Measurements from ENCODE around the gene NEFH. TPM values are rescaled to one million over a fixed set of nuclear protein-coding genes. Genes with fewer than 3 reads are reported as not detected.

NEFH gene
- polyA plus RNA-seq, 1 of the 3 experiments (the other 2 are of a cell fraction), result 3.5 TPM

- ChIA-PET CTCF (interaction anchor here (1.1 kb wide), 1 partner anchor 16 kb away, joined by 3 read pairs; no protein-coding TSS in a partner anchor), POLR2A (no interaction called here)
- no peaks in the 10 kb centered on the region for H3K27me3 ChIP-seq (ENCODE audit: insufficient read depth)
- WGBS (ENCODE audit: low lambda C conversion rate), result 80% methylated on average over 3 of the region's 8 CpGs
- peaks cover 0 to 4% of the 10 kb centered on the region in 2 experiments; a peak in 1 of 4 replicates for H3K4me1 ChIP-seq (ENCODE audit: control insufficient read depth in 1 of 2, insufficient read depth in 2 of 2, low read depth in 1 of 2, low read length in 1 of 2)
- H3K36me3 ChIP-seq (replicated peaks in 1 of 2; ENCODE audit: control insufficient read depth in 1 of 2, insufficient read depth in 2 of 2, low read length in 1 of 2), result no peaks in the 10 kb centered on the region
- DNase-seq, result no peak
- TF ChIP-seq TCF12 (IDR thresholded peaks at IDR 0.05), result no peak
- no peak for TF ChIP-seq GATA2 (CRISPR knock-in tag; IDR thresholded peaks at IDR 0.05)
- TF ChIP-seq MEF2A (IDR thresholded peaks at IDR 0.05; ENCODE audit: borderline replicate concordance, low read depth), result no peak
- TF ChIP-seq GABPA (IDR thresholded peaks at IDR 0.05; ENCODE audit: low read depth), result no peak
- no peak for TF ChIP-seq NRF1 (IDR thresholded peaks at IDR 0.05; ENCODE audit: low read depth, low read length)
- TF ChIP-seq RXRA (IDR thresholded peaks at IDR 0.05; ENCODE audit: borderline replicate concordance, low read depth), result no peak
- TF ChIP-seq EP300 (IDR thresholded peaks at IDR 0.05; ENCODE audit: borderline replicate concordance in 1 of 2, low read depth in 1 of 2, low read length in 1 of 2), result no peak
- no peak for TF ChIP-seq CHD2 (IDR thresholded peaks at IDR 0.05; ENCODE audit: low read length, partially characterized antibody)
- no peak for TF ChIP-seq POLR2AphosphoS5 (IDR thresholded peaks at IDR 0.05; ENCODE audit: low read depth, low read length)
- no peak overlapping the region for H3K27ac ChIP-seq (ENCODE audit: low read depth in 2 of 2, low read length in 1 of 2)
- H3K9me3 ChIP-seq, result no peaks in the 10 kb centered on the region
- no peaks in the 10 kb centered on the region for H3K79me2 ChIP-seq (ENCODE audit: insufficient read depth)
- H3F3A ChIP-seq (replicated peaks; ENCODE audit: insufficient read depth), result no peaks in the 10 kb centered on the region
- no peak overlapping the region for H3K9ac ChIP-seq
- no peak overlapping the region for H3K4me2 ChIP-seq
- no peak overlapping the region for H2AFZ ChIP-seq (ENCODE audit: low read depth)
- no peaks in the 10 kb centered on the region for H4K20me1 ChIP-seq (ENCODE audit: insufficient read depth)
- H3K9me2 ChIP-seq, result no peaks in the 10 kb centered on the region
- no peak overlapping the region for H3K4me3 ChIP-seq (ENCODE audit: low read depth in 2 of 2, low read length in 1 of 2)
Measured at GRCh38 chr22:29454276-29454675, 25.7 kb upstream of the NEFH start.

- Histone ChIP-seq H3K9me3 (no peaks in the 10 kb centered on the region), H3K36me3 (replicated peaks in 1 of 2; ENCODE audit: control insufficient read depth in 1 of 2, insufficient read depth in 2 of 2, low read length in 1 of 2) (no peaks in the 10 kb centered on the region), H3K4me1 (ENCODE audit: control insufficient read depth in 1 of 2, insufficient read depth in 2 of 2, low read depth in 1 of 2, low read length in 1 of 2) (peaks cover 0 to 4% of the 10 kb centered on the region in 2 experiments; a peak in 1 of 4 replicates), H3K4me2 (no peak overlapping the region), H4K20me1 (ENCODE audit: insufficient read depth) (no peaks in the 10 kb centered on the region), H3K27ac (ENCODE audit: low read depth in 2 of 2, low read length in 1 of 2) (no peak overlapping the region), H3K79me2 (ENCODE audit: insufficient read depth) (no peaks in the 10 kb centered on the region), H3K27me3 (ENCODE audit: insufficient read depth) (no peaks in the 10 kb centered on the region), H3F3A (replicated peaks; ENCODE audit: insufficient read depth) (no peaks in the 10 kb centered on the region), H3K4me3 (ENCODE audit: low read depth in 2 of 2, low read length in 1 of 2) (no peak overlapping the region), H3K9ac (no peak overlapping the region), H2AFZ (ENCODE audit: low read depth) (no peak overlapping the region), H3K9me2 (no peaks in the 10 kb centered on the region)
- ChIA-PET POLR2A (no interaction called here), CTCF (interaction anchor here (0.8 kb wide), 1 partner anchor 8 kb away, joined by 3 read pairs; no protein-coding TSS in a partner anchor)
- DNase-seq, result no peak
- 88% methylated on average over 4 of the region's 9 CpGs for WGBS (ENCODE audit: low lambda C conversion rate)
- TF ChIP-seq NFIC (IDR thresholded peaks at IDR 0.05; ENCODE audit: borderline replicate concordance) (no peak), TAF1 (IDR thresholded peaks at IDR 0.05; ENCODE audit: borderline replicate concordance, low read depth, low read length) (no peak), FOSL2 (IDR thresholded peaks at IDR 0.05; ENCODE audit: borderline replicate concordance, low read depth) (no peak), YY1 (IDR thresholded peaks at IDR 0.05; ENCODE audit: low read depth) (no peak), REST (IDR thresholded peaks at IDR 0.05; ENCODE audit: low read depth, low read length) (no peak)
Measured at GRCh38 chr22:29456211-29456671, 23.8 kb upstream of the NEFH start.
